ENCODE data around the gene SNX18. TPM values are rescaled to one million over a fixed set of nuclear protein-coding genes. Genes with fewer than 3 reads are reported as not detected.

SNX18 gene
- polyA plus RNA-seq, 1 of the 3 experiments (the other 2 are of a cell fraction) = 4.6 TPM

DNA sequence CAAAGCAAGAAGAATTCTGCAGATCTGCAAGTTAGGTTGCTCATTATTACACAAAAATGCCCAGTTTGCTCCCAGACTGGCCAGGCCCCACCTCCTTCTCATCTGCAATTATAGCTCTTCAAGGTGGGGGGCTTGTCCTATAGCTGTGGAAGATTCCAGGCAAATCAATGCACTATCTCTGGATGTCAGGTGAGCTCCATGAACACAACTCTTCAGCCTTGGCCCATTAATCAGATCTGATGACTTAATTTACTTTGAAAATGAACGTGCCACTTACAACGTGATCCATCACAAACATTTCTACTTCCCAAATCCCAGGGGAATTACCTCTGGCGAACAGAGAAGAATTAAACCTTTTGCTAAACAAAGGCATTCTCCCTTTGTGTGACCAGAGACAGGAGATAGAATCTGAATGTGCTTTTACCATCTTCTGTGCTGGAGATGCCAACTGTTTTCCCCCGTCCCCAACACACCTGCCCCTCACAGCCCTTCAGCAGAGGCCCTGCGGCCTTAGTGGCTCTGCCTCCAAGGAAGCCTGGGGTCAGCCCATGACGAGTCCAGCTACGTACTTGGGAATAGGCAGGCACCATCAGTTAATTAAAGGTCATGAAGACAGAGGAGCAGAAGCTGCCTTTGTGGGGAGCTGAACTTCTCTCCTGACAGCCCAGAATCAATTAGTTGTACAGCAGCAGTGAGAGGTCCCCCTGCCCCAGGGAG lies 60.5 kb downstream of the SNX18 start:
- no peak overlapping the region for H3K4me2 ChIP-seq
- H3K27ac ChIP-seq (ENCODE audit: low read depth in 2 of 2, low read length in 1 of 2) = no peak overlapping the region
- H4K20me1 ChIP-seq (ENCODE audit: insufficient read depth) = no peaks in the 10 kb centered on the region
- H3K27me3 ChIP-seq (ENCODE audit: insufficient read depth) = no peaks in the 10 kb centered on the region; the same call in 1 of the 2 replicates
- ChIA-PET CTCF (interaction anchor here (1.2 kb wide), 1 partner anchor 61 kb away, joined by 4 read pairs; no protein-coding TSS in a partner anchor), POLR2A (no interaction called here)
- H3K79me2 ChIP-seq (ENCODE audit: insufficient read depth) = no peaks in the 10 kb centered on the region
- TF ChIP-seq, protein P1, sequence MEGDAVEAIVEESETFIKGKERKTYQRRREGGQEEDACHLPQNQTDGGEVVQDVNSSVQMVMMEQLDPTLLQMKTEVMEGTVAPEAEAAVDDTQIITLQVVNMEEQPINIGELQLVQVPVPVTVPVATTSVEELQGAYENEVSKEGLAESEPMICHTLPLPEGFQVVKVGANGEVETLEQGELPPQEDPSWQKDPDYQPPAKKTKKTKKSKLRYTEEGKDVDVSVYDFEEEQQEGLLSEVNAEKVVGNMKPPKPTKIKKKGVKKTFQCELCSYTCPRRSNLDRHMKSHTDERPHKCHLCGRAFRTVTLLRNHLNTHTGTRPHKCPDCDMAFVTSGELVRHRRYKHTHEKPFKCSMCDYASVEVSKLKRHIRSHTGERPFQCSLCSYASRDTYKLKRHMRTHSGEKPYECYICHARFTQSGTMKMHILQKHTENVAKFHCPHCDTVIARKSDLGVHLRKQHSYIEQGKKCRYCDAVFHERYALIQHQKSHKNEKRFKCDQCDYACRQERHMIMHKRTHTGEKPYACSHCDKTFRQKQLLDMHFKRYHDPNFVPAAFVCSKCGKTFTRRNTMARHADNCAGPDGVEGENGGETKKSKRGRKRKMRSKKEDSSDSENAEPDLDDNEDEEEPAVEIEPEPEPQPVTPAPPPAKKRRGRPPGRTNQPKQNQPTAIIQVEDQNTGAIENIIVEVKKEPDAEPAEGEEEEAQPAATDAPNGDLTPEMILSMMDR (IDR thresholded peaks at IDR 0.05) = no peak
- TF ChIP-seq EZH2phosphoT487 (IDR thresholded peaks at IDR 0.05; ENCODE audit: borderline replicate concordance, low read depth) (no peak), GABPA (IDR thresholded peaks at IDR 0.05; ENCODE audit: low read depth) (no peak), FOSL2 (IDR thresholded peaks at IDR 0.05; ENCODE audit: borderline replicate concordance, low read depth) (no peak), CHD2 (IDR thresholded peaks at IDR 0.05; ENCODE audit: low read length, partially characterized antibody) (no peak), EP300 (IDR thresholded peaks at IDR 0.05; ENCODE audit: borderline replicate concordance in 1 of 2, low read depth in 1 of 2, low read length in 1 of 2) (no peak), GATA2 (CRISPR knock-in tag; IDR thresholded peaks at IDR 0.05) (no peak), POLR2AphosphoS5 (IDR thresholded peaks at IDR 0.05; ENCODE audit: low read depth, low read length) (no peak)
- TF ChIP-seq, protein P2, sequence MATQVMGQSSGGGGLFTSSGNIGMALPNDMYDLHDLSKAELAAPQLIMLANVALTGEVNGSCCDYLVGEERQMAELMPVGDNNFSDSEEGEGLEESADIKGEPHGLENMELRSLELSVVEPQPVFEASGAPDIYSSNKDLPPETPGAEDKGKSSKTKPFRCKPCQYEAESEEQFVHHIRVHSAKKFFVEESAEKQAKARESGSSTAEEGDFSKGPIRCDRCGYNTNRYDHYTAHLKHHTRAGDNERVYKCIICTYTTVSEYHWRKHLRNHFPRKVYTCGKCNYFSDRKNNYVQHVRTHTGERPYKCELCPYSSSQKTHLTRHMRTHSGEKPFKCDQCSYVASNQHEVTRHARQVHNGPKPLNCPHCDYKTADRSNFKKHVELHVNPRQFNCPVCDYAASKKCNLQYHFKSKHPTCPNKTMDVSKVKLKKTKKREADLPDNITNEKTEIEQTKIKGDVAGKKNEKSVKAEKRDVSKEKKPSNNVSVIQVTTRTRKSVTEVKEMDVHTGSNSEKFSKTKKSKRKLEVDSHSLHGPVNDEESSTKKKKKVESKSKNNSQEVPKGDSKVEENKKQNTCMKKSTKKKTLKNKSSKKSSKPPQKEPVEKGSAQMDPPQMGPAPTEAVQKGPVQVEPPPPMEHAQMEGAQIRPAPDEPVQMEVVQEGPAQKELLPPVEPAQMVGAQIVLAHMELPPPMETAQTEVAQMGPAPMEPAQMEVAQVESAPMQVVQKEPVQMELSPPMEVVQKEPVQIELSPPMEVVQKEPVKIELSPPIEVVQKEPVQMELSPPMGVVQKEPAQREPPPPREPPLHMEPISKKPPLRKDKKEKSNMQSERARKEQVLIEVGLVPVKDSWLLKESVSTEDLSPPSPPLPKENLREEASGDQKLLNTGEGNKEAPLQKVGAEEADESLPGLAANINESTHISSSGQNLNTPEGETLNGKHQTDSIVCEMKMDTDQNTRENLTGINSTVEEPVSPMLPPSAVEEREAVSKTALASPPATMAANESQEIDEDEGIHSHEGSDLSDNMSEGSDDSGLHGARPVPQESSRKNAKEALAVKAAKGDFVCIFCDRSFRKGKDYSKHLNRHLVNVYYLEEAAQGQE (IDR thresholded peaks at IDR 0.05; ENCODE audit: low read depth, low read length) = no peak
- H3K4me1 ChIP-seq (ENCODE audit: control insufficient read depth in 1 of 2, insufficient read depth in 2 of 2, low read depth in 1 of 2, low read length in 1 of 2) = no peaks in the 10 kb centered on the region
- DNase-seq = no peak
- H3K9ac ChIP-seq = no peak overlapping the region
- no peak overlapping the region for H3K4me3 ChIP-seq (ENCODE audit: low read depth in 2 of 2, low read length in 1 of 2)
- H3K9me3 ChIP-seq = no peaks in the 10 kb centered on the region
- H3K9me2 ChIP-seq = no peaks in the 10 kb centered on the region
- H3K36me3 ChIP-seq (replicated peaks in 1 of 2; ENCODE audit: control insufficient read depth in 1 of 2, insufficient read depth in 2 of 2, low read length in 1 of 2) = no peaks in the 10 kb centered on the region
- no peak overlapping the region for H2AFZ ChIP-seq (ENCODE audit: low read depth)
- 31% methylated on average over 7 of the region's 7 CpGs for WGBS (ENCODE audit: low lambda C conversion rate)
- no peaks in the 10 kb centered on the region for H3F3A ChIP-seq (replicated peaks; ENCODE audit: insufficient read depth)
